ENCODE measurements around the gene BAG5. TPM values are rescaled to one million over a fixed set of nuclear protein-coding genes. Genes with fewer than 3 reads are reported as not detected.
"Not testable (repeated sequence)": the region's sequence is repeated elsewhere in the genome, so short reads cannot be mapped to it uniquely, and the experiment has no call there.

The BAG5 gene
- total and polyA plus RNA-seq, 2 of the 4 experiments (the other 2 are of a cell fraction), result 6.7 to 22.2 TPM

DNA sequence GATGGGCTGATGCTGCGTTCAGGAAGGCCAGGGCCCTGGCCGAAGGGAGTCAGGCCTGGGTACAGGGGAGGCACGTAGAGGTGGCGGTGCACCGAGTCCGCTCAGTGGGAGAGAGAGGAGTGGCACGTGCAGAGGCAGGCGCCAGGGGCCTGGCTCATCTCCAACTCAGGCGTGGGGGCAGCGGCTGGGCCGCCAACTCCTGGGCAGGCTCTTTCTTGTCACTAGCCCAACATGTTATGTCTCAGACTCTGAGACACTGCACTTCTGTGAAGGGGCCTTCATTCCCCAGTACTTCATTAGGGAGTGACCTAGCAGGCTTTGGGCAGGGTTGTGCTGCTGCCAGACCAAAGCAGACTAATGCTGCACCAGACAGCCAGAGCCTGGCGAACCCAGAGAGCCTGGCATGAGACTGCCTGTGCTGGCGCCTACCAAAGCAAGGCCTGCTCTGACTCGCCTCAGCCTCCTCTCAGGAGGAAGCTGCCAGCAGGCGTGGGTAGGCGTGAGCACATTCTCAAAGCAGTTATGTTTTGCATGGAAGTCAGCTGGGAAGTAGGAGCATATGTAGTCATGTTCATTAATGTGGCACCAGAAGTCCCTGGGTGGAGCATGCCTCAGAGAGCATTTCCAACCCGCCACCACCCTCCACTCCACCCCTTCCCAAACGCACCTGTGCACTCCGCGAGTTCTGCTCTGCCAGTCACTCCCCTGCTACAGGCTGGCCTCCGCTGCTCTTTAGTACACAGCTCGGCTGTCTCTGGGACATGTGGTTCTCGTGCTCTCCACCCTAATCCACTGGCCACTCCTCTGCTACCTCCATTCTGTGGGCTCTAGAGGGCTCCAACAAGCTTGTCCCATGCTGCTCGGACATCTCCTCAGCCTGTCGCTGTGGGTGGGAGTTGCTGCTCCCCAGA is 49.5 kb downstream of the BAG5 start:
- Histone ChIP-seq H3K4ac (ENCODE audit: low read depth, low read length) (peak overlapping the region; percentile 7; the same call in 1 of the 2 replicates), H4K20me1 (ENCODE audit: insufficient read depth, low read length) (peaks cover 13% of the 10 kb centered on the region), H3K9me3 (ENCODE audit: control insufficient read depth, insufficient read depth, low read length) (no peaks in the 10 kb centered on the region), H2BK15ac (ENCODE audit: low read depth, low read length) (no peak overlapping the region), H3K56ac (ENCODE audit: extremely low read depth, insufficient read depth, low read length) (no peak overlapping the region), H3K27ac (ENCODE audit: insufficient read depth, low read length) (peak overlapping the region; percentile 8), H4K91ac (ENCODE audit: insufficient read depth, low read depth, low read length) (peak overlapping the region; percentile 21; the same call in 1 of the 2 replicates), H2AK5ac (ENCODE audit: low read depth, low read length) (no peak overlapping the region; the same call in 1 of the 2 replicates), H3K4me1 (ENCODE audit: control insufficient read depth, insufficient read depth, low read length) (peaks cover 7% of the 10 kb centered on the region), H4K8ac (ENCODE audit: low read depth in 2 of 2, low read length in 2 of 2) (no peak overlapping the region), H3K14ac (replicated peaks; ENCODE audit: low read depth, low read length) (no peak overlapping the region), H3K23ac (ENCODE audit: low read depth, low read length) (no peak overlapping the region), H3K36me3 (ENCODE audit: control insufficient read depth, insufficient read depth, low read length) (peaks cover 27% of the 10 kb centered on the region), H3K4me2 (ENCODE audit: low read depth, low read length) (no peak overlapping the region), H3K79me1 (ENCODE audit: low read depth in 1 of 2, low read length in 2 of 2) (peaks cover 0 to 18% of the 10 kb centered on the region in 2 experiments; a peak in 2 of 4 replicates), H2AK9ac (replicated peaks; ENCODE audit: low read depth, low read length, poor library complexity) (peak overlapping the region; percentile 60), H3K18ac (ENCODE audit: low read depth, low read length) (no peak overlapping the region), H3K4me3 (ENCODE audit: insufficient read depth, low read depth, low read length) (no peak overlapping the region), H3K9ac (ENCODE audit: low read depth, low read length) (no peak overlapping the region), H2BK20ac (ENCODE audit: low read depth, low read length) (no peak overlapping the region), H2BK5ac (ENCODE audit: low read depth, low read length, poor library complexity, severe bottlenecking) (peak overlapping the region; percentile 7), H2AFZ (replicated peaks; ENCODE audit: low read length, poor library complexity) (peak overlapping the region; percentile 46), H4K5ac (ENCODE audit: low read depth, low read length) (no peak overlapping the region), H2BK120ac (ENCODE audit: low read depth, low read length) (no peak overlapping the region), H3K27me3 (ENCODE audit: control insufficient read depth, insufficient read depth, low read length) (no peaks in the 10 kb centered on the region), H3K9me1 (ENCODE audit: insufficient read depth, low read length) (no peaks in the 10 kb centered on the region)
- 62% methylated on average over 5 of the region's 25 CpGs; no CpG with 5 or more reads in 1 of the 2 experiments for WGBS, 2 experiments (ENCODE audit: extremely low coverage in 2 of 2, insufficient read length in 1 of 2)
- no peak for TF ChIP-seq CEBPB (IDR thresholded peaks at IDR 0.05; ENCODE audit: low read depth, low read length)
- TF ChIP-seq RAD21 (IDR thresholded peaks at IDR 0.05; ENCODE audit: low read length), result no peak
- no peak for TF ChIP-seq ELK1 (IDR thresholded peaks at IDR 0.05; ENCODE audit: borderline replicate concordance, low read depth, low read length)
- TF ChIP-seq BHLHE40 (IDR thresholded peaks at IDR 0.05; ENCODE audit: low read depth, low read length), result peak; percentile 92
- peak; percentile 49; the same call in 1 of the 2 replicates for TF ChIP-seq MXI1 (IDR thresholded peaks at IDR 0.05; ENCODE audit: borderline replicate concordance, low read depth, low read length)
- dilution Hi-C loops (cut with HindIII; ENCODE audit: low sequenced_read_pairs, unreplicated experiment) (no loop called here), intact Hi-C loops (cut with micrococcal nuclease) (no loop called here), in situ Hi-C loops (cut with MboI; ENCODE audit: low sequenced_read_pairs) (no loop called here)
- POLR2A ChIA-PET (ENCODE audit: unreplicated experiment), result no interaction called here
- no TSS peak for BruUV-seq (replicated peaks)
- peak; percentile 80 for DNase-seq
- CTCF ChIA-PET, result no interaction called here
- ATAC-seq (ENCODE audit: low read depth), result peak; percentile 67

GRCh38 chr14:103512180-103512579 is 50.3 kb downstream of the BAG5 start:
- Histone ChIP-seq H4K20me1 (ENCODE audit: insufficient read depth, low read length) (peaks cover 13% of the 10 kb centered on the region), H3K36me3 (ENCODE audit: control insufficient read depth, insufficient read depth, low read length) (peaks cover 30% of the 10 kb centered on the region), H4K91ac (ENCODE audit: insufficient read depth, low read depth, low read length) (0 out of 2 replicates have a peak overlapping the region, but pooled peaks have one; percentile 21), H2BK5ac (ENCODE audit: low read depth, low read length, poor library complexity, severe bottlenecking) (peak overlapping the region; percentile 7), H3K79me1 (ENCODE audit: low read depth in 1 of 2, low read length in 2 of 2) (peaks cover 0 to 18% of the 10 kb centered on the region in 2 experiments; a peak in 3 of 4 replicates)
- DNase-seq; H2BK120ac ChIP-seq (ENCODE audit: low read depth, low read length); BruUV-seq (replicated peaks); H3K23ac ChIP-seq (ENCODE audit: low read depth, low read length); ATAC-seq (ENCODE audit: low read depth); H3K9me1 ChIP-seq (ENCODE audit: insufficient read depth, low read length); H3K9me3 ChIP-seq (ENCODE audit: control insufficient read depth, insufficient read depth, low read length); CTCF ChIA-PET; H3K4me1 ChIP-seq (ENCODE audit: control insufficient read depth, insufficient read depth, low read length); H2BK15ac ChIP-seq (ENCODE audit: low read depth, low read length); H4K5ac ChIP-seq (ENCODE audit: low read depth, low read length); H4K8ac ChIP-seq (ENCODE audit: low read depth in 2 of 2, low read length in 2 of 2); in situ Hi-C loops (cut with MboI; ENCODE audit: low sequenced_read_pairs); POLR2A ChIA-PET (ENCODE audit: unreplicated experiment); H2AK9ac ChIP-seq (replicated peaks; ENCODE audit: low read depth, low read length, poor library complexity); H3K27me3 ChIP-seq (ENCODE audit: control insufficient read depth, insufficient read depth, low read length); intact Hi-C loops (cut with micrococcal nuclease); H3K4me3 ChIP-seq (ENCODE audit: insufficient read depth, low read depth, low read length); H3K18ac ChIP-seq (ENCODE audit: low read depth, low read length); H3K4ac ChIP-seq (ENCODE audit: low read depth, low read length); H2AFZ ChIP-seq (replicated peaks; ENCODE audit: low read length, poor library complexity); H3K9ac ChIP-seq (ENCODE audit: low read depth, low read length); dilution Hi-C loops (cut with HindIII; ENCODE audit: low sequenced_read_pairs, unreplicated experiment); H3K14ac ChIP-seq (replicated peaks; ENCODE audit: low read depth, low read length); H3K4me2 ChIP-seq (ENCODE audit: low read depth, low read length); H2BK20ac ChIP-seq (ENCODE audit: low read depth, low read length); H3K56ac ChIP-seq (ENCODE audit: extremely low read depth, insufficient read depth, low read length); H3K27ac ChIP-seq (ENCODE audit: insufficient read depth, low read length); H2AK5ac ChIP-seq (ENCODE audit: low read depth, low read length): not testable (repeated sequence)
- 100% methylated on average over 2 of the region's 8 CpGs; no CpG with 5 or more reads in 1 of the 2 experiments for WGBS, 2 experiments (ENCODE audit: extremely low coverage in 2 of 2, insufficient read length in 1 of 2)
